GM19455 (cell line): ENCODE results near the gene TMEM25.
"Not testable (repeated sequence)": the region's sequence is repeated elsewhere in the genome, so short reads cannot be mapped to it uniquely, and the experiment has no call there.

ENCODE experiments used
- ATAC-seq: cut with Tn5 transposase; IDR thresholded peaks from one replicate; pipeline ENCODE4 v1.9.1; 2021; ENCODE audit not compliant: unreplicated experiment

TMEM25 gene

DNA sequence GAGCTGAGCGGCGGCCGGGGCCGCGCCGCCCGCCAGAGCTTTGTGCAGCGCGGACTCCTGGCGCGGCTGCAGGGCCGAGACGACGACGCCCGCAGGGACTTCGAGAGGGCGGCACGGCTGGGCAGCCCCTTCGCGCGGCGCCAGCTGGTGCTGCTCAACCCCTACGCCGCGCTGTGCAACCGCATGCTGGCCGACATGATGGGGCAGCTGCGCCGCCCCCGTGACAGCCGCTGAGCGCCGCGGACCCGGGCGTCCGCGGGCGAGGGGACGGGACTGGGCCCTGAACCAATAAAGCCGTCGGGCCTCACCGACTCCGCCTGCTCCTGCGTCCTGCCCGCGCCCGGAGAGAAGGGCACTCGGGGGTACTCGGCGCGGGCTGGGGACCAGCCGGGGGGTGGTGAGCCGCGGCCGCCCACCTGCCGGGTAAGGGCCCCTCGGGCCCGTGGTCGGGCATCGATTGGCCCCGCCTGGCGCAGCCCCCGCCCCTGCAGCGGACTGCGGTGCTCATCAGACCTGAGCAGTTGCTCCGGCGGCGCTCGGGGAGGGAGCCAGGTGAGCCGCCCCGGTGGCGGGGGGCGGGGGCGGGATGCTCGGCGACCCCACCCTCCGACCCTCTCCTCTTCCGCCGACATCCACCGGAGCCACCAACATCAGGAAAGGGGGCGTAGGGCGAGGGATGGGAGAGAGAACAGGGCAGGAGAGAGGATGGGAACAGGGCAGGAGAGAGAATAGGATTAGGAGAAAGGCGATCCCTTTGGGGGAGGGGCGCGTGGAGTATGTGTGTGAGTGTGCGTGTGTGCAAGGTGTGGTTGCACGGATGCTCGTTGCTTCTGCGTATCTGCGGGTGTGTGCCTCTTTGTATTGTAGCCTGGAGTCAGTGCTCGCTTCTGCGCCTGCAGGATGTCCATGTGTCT, at the start of gene TMEM25:
TMEM25 (plus strand) TSS at position 510 of the 914 bp plus-strand sequence. CDS start 610 bp downstream, outside the sequence.
- peak; percentile 67 for ATAC-seq

GRCh38 chr11:118481238-118481637, 49.8 kb upstream of the TMEM25 start:
- ATAC-seq, result not testable (repeated sequence)

DNA sequence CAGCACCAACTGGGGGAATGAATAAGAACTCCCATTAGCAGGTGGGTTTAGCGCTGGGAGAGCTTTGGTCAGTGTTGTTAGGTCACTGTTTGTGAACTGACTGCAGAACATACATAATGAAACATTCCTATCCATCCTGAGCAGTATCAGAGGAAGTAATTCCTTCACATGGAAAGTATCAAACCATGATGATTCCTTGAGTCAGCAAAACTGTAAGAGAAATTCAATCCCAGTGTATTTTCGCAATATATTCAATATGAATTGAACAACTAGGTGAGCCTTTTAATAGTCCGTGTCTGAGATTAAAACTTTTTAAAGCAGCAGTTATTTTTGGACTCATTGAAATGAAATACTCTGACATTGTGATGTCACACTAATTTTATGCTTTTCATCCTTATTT, 46.6 kb upstream of the TMEM25 start:
- no peak for ATAC-seq

GRCh38 chr11:118485273-118485672, 45.7 kb upstream of the TMEM25 start:
- no peak for ATAC-seq

DNA sequence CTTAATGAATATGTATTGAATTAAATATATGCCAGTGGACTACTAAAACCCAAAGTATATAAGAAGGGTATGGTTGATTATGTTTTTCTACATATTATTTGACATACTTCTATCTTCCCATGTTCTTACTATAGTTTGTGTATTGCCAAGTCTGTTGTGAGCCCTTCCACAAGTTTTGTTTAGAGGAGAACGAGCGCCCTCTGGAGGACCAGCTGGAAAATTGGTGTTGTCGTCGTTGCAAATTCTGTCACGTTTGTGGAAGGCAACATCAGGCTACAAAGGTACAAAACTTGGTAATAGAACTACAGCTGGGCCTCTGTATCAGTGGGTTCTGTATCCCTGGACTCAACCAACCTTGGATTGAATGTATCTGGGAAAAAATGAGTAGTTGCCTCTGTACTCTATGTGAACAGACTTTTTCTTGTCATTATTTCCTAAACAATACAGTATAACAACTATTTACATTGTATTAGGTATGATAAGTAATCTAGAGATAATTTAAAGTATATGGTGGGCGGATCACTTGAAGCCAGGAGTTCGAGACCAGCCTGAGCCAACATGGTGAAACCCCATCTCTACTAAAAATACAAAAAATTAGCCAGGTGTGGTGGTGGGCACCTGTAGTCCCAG, 42.4 kb upstream of the TMEM25 start:
- no peak for ATAC-seq

DNA sequence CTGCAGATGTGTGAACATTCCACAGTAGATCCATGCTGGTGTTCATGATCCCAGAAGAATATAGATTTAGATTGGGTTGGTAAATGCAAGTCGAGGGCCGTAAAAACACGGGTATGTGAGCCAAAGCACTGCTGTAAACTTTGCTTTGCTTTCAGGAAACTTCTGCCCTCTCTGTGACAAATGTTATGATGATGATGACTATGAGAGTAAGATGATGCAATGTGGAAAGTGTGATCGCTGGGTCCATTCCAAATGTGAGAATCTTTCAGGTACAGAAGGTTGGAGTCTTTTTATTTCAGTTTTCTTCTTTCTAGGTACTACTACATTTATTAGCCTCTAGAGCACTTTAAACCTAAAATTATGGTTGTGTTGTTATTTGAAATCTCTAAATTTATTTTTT, 40.0 kb upstream of the TMEM25 start:
- no peak for ATAC-seq

DNA sequence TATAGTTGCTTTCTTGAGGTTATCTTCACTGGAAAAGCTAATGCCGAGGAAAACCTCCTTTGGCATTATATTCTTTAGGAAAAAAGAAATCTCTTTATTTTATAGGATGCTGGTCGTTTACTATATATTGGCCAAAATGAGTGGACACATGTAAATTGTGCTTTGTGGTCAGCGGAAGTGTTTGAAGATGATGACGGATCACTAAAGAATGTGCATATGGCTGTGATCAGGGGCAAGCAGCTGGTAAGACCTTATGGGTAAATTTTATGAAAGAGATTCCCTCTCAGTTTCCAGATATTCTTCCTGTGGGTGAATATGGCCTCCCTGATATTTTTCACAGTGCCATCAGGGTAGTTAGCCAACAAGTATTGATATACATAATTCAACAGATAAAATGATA, 33.2 kb upstream of the TMEM25 start:
- ATAC-seq, result no peak

GRCh38 chr11:118503216-118503615, 27.8 kb upstream of the TMEM25 start:
- no peak for ATAC-seq

DNA sequence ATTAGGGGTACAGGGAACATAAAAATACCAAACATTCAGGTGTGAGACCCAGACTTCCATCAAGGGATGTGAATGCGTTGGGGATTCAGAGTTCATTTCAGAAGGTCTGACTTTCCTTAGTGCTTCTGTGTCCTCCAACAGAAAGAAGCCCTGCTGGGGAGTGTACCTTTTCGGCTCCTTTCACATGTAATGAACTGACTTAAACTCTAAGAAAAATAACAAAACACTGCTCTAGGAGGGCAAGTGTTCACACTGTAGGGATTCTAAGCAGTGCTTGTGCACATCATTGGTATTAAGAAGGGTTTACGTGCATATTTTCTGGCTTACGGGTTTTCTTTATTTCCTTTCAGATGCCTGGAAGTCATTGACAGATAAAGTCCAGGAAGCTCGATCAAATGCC, 19.4 kb upstream of the TMEM25 start:
- no peak for ATAC-seq

DNA sequence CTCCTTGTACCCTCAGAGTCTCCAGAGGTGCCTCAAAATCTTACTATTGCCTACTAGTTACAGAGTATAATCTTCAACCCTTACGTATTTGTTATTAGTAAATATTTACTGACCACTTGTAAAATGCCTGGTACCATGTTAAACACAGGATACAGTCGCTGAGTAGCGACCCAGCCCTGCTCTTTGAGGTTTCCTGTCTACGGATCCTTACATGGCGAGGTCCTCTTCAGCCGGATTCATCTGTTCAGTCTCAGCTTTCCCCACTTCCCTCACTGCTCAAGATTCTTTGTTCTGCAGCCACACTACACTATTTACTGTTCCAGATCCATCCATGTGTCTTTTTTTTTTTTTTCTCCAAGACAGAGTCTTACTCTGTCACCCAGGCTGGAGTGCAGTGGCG, 16.9 kb upstream of the TMEM25 start:
- no peak for ATAC-seq

DNA sequence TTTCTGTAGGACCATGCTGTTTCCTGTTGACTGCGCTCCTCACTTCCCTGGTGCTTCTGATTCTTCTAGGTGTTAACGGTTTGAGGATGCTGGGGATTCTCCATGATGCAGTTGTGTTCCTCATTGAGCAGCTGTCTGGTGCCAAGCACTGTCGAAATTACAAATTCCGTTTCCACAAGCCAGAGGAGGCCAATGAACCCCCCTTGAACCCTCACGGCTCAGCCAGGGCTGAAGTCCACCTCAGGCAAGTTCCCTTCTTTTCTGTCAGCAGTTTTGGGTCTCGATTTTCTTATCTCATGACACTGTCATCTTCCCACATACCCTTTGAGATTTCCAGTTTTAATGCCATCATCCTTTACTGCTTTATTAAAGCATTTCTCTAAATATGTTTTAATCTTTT, 11.4 kb upstream of the TMEM25 start:
- no peak for ATAC-seq

- no peak for ATAC-seq
Measured at GRCh38 chr11:118521892-118522311, 9.1 kb upstream of the TMEM25 start.

GRCh38 chr11:118522571-118523072, 8.4 kb upstream of the TMEM25 start:
- no peak for ATAC-seq

- no peak for ATAC-seq
Measured at GRCh38 chr11:118524356-118524755, 6.6 kb upstream of the TMEM25 start.

GRCh38 chr11:118524757-118525470, 6.1 kb upstream of the TMEM25 start:
- no peak for ATAC-seq

- ATAC-seq, result no peak
Measured at GRCh38 chr11:118526688-118527087, 4.3 kb upstream of the TMEM25 start.

DNA sequence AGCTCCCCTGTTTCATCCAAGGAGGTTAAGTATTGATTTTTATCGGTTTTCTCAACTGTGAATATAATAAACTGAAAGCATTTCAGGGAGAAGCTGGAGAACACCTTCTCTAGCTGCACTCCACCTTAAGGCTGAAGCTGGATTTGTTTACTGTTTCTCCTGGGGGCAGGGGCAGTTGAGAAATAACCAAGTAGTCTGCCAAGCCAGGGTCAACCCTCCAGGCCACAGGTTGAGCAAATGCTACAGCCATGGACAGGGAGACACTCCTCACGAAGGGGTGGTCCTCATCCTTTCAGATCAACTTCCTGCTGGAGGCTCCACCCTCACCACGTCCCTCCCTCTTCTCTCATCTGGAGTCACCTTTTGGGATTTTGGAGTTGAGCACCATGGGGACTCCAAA, 3.9 kb upstream of the TMEM25 start, which contains the start of gene TTC36:
TTC36 (plus strand) TSS at position 366 of the 400 bp plus-strand sequence; CDS start at position 387, 21 bp downstream.
- ATAC-seq, result no peak

DNA sequence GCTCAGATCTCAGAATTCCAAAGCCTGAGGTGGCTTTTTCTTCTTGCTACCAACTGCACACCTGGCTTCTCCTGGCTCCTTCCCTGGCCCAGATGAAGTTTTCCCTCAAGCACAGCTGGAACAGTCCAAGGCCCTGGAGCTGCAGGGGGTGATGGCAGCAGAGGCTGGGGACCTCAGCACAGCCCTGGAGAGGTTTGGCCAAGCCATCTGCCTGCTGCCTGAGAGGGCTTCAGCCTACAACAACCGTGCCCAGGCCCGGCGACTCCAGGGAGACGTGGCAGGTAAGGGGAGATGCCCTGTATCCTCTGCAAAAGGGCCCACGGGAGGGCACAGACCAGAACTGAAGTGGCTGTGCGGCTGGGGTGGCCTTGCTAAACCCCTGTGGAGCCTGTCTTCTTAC, 2.5 kb upstream of the TMEM25 start:
- no peak for ATAC-seq

DNA sequence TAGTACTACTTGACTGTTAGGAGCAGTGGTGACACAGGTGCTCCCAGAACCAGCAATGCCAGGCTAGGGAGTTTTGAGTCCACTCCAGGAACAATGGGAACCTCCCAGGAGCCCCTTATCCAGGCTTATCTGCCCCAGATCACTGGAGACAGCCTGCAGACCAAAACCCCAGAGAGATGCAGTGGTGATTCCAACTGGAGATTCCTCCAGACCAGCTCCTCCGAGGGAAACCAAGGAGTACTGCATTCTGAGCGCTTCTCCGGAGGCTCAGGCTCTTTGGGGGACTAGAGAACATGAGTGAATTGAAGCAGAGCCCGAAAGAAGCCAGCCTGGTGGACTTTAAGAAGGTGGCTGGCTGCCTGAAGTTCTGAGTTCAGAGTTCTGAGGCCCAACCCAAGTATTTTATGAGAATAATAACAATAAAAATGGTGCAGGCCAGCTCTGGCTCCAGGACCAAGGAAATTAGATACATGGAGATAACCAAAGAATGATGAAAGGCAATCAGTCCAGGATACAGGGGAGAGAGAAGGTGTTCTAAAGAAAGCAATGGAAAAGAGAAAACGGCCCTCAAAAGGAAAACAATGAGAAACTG, 1.3 kb upstream of the TMEM25 start:
- no peak for ATAC-seq

DNA sequence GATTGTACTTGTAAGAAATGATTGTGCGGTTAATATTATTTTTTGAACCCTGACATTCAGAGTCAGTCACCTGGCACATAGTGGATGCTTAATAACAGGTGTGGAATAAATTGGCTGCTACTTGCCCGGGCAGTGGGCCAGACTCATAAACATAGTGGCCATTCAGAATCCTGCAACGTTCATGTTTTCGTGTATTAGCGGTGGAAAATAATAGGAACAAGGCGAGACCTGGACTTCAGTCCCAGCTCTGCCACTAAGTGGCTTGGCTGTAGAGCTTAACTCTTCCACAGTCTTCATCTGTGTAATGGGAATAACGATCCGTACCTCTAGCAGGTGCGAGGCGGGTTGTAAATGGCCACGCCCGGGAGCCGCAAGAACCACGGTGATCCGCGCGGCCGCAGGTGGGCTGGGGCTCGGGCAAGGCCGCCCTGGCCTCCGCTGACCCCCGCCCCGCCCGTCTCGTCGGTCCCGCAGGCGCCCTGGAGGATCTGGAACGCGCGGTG, 761 bp upstream of the TMEM25 start:
- ATAC-seq, result no peak

DNA sequence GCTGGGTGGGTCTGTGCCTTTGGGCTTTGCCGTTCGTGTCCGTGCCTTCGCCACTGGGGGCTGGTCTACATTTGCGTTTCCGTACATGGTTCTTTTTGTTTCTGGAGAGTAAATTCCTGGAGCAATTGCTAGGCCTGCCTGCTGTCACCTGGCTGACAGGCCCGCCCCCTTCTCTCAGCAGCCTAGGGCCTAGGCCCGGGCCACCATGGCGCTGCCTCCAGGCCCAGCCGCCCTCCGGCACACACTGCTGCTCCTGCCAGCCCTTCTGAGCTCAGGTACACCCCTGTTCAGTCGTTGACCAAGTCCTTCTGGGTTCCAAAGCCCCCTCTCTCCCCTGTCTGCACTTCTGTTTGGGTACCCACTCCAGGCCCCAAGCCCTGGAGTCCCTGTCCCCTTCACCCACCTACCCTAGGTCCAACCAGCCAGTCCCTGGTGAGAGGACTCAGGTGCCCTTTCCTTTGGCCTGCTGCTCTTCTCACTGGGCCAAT, 649 bp downstream of the TMEM25 start:
- no peak for ATAC-seq
